Measurements from ENCODE around the gene ATP11B. TPM values are rescaled to one million over a fixed set of nuclear protein-coding genes. Genes with fewer than 3 reads are reported as not detected.

ATP11B gene
- total RNA-seq, 4 donors from 2014 or later: 80.8 to 114 (median 100) TPM

DNA sequence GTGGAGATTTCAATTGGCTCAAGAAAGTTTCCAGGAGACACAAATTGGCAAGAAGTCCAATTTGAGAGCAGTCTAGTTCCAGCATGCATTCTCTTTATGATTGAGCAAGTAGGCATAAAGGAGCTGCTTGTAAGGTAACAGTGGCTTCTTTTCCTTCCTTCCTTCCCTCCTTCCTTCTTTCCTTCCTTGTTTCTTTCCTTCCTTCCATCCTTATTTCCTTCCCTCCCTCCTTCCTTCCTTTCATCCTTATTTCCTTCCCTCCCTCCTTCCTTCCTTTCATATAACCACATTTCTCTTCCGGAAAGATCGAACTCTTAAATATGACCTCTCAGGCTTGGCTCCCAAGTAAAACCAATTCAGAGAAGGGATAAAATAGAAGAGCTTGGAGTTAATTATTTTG, 29.4 kb upstream of the ATP11B start:
- no peaks in the 10 kb centered on the region for H3K36me3 ChIP-seq
- WGBS, 2 donors: 66 to 95% methylated on average over 2 of the region's 2 CpGs

GRCh38 chr3:182765287-182765686, 28.0 kb upstream of the ATP11B start:
- no peaks in the 10 kb centered on the region for H3K9me3 ChIP-seq
- TF ChIP-seq EP300 (IDR thresholded peaks at IDR 0.05) (no peak), POLR2A (IDR thresholded peaks at IDR 0.05) (no peak)
- TF ChIP-seq, protein P1, sequence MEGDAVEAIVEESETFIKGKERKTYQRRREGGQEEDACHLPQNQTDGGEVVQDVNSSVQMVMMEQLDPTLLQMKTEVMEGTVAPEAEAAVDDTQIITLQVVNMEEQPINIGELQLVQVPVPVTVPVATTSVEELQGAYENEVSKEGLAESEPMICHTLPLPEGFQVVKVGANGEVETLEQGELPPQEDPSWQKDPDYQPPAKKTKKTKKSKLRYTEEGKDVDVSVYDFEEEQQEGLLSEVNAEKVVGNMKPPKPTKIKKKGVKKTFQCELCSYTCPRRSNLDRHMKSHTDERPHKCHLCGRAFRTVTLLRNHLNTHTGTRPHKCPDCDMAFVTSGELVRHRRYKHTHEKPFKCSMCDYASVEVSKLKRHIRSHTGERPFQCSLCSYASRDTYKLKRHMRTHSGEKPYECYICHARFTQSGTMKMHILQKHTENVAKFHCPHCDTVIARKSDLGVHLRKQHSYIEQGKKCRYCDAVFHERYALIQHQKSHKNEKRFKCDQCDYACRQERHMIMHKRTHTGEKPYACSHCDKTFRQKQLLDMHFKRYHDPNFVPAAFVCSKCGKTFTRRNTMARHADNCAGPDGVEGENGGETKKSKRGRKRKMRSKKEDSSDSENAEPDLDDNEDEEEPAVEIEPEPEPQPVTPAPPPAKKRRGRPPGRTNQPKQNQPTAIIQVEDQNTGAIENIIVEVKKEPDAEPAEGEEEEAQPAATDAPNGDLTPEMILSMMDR (IDR thresholded peaks at IDR 0.05): no peak
- H3K36me3 ChIP-seq: no peaks in the 10 kb centered on the region
- DNase-seq (ENCODE audit: low spot score in 2 of 2): no peak
- no peaks in the 10 kb centered on the region for H3K27me3 ChIP-seq
- no peak overlapping the region for H3K27ac ChIP-seq
- H3K4me1 ChIP-seq: no peaks in the 10 kb centered on the region
- no peak overlapping the region for H3K4me3 ChIP-seq

More for the DNA sequence above, 29.4 kb upstream of the ATP11B start:
- no peak overlapping the region for H3K27ac ChIP-seq
- TF ChIP-seq EP300 (IDR thresholded peaks at IDR 0.05) (no peak), POLR2A (IDR thresholded peaks at IDR 0.05) (no peak)
- TF ChIP-seq, protein P1 (IDR thresholded peaks at IDR 0.05): no peak
- H3K4me1 ChIP-seq: no peaks in the 10 kb centered on the region
- no peaks in the 10 kb centered on the region for H3K9me3 ChIP-seq
- H3K27me3 ChIP-seq: no peaks in the 10 kb centered on the region
- DNase-seq (ENCODE audit: low spot score in 2 of 2): no peak
- H3K4me3 ChIP-seq: no peak overlapping the region

DNA sequence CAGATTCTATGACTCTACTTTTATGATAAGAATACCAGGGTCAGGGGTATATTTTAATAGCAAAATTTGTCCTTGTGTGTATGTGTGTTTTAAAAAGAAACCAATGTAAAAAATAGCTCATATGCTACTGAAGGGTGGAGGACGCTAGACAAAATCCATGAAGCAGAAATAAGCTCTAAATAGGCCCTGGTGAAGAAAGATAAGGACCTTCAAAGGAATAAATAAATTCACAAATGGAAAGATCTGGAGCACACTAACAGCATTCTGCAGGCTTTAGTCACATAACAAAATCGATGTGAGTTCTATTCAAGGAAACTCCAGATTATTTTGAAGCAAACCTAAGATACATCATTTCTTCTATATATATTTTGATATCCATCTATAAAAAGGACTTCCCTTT, 27.2 kb upstream of the ATP11B start:
- no peak overlapping the region for H3K27ac ChIP-seq
- H3K9me3 ChIP-seq: no peaks in the 10 kb centered on the region
- no peaks in the 10 kb centered on the region for H3K4me1 ChIP-seq
- no peak overlapping the region for H3K4me3 ChIP-seq
- DNase-seq (ENCODE audit: low spot score in 2 of 2): no peak
- 84% methylated on average over 2 of the region's 2 CpGs for WGBS, 2 donors
- H3K36me3 ChIP-seq: no peaks in the 10 kb centered on the region
- no peaks in the 10 kb centered on the region for H3K27me3 ChIP-seq
- TF ChIP-seq EP300 (IDR thresholded peaks at IDR 0.05): no peak
- TF ChIP-seq, protein P1 (IDR thresholded peaks at IDR 0.05): no peak
- TF ChIP-seq POLR2A (IDR thresholded peaks at IDR 0.05): no peak

- Histone ChIP-seq H3K27ac (no peak overlapping the region), H3K27me3 (no peaks in the 10 kb centered on the region), H3K4me1 (no peaks in the 10 kb centered on the region), H3K9me3 (no peaks in the 10 kb centered on the region), H3K4me3 (no peak overlapping the region), H3K36me3 (no peaks in the 10 kb centered on the region)
- no peak for TF ChIP-seq POLR2A (IDR thresholded peaks at IDR 0.05)
- TF ChIP-seq, protein P1 (IDR thresholded peaks at IDR 0.05): no peak
- TF ChIP-seq EP300 (IDR thresholded peaks at IDR 0.05): no peak
- DNase-seq (ENCODE audit: low spot score in 2 of 2): no peak
- WGBS, 2 donors: 77 to 84% methylated on average over 1 of the region's 1 CpG
Observed at GRCh38 chr3:182768413-182768812, 24.9 kb upstream of the ATP11B start.

GRCh38 chr3:182769673-182770072, 23.6 kb upstream of the ATP11B start:
- H3K27me3 ChIP-seq: no peaks in the 10 kb centered on the region

More at GRCh38 chr3:182769673-182770072, 23.6 kb upstream of the ATP11B start:
- H3K27ac ChIP-seq: no peak overlapping the region
- WGBS, 2 donors: 44 to 52% methylated on average over 2 of the region's 2 CpGs
- H3K4me1 ChIP-seq: no peaks in the 10 kb centered on the region
- no peaks in the 10 kb centered on the region for H3K9me3 ChIP-seq
- TF ChIP-seq, protein P1 (IDR thresholded peaks at IDR 0.05): no peak
- TF ChIP-seq EP300 (IDR thresholded peaks at IDR 0.05) (no peak), POLR2A (IDR thresholded peaks at IDR 0.05) (no peak)
- H3K4me3 ChIP-seq: no peak overlapping the region
- no peak for DNase-seq (ENCODE audit: low spot score in 2 of 2)
- H3K36me3 ChIP-seq: no peaks in the 10 kb centered on the region

Data from tibial nerve (tissue), 4 donors.